GM23338 (cell line): Measurements from ENCODE around the gene AQP11. TPM values are rescaled to one million over a fixed set of nuclear protein-coding genes. Genes with fewer than 3 reads are reported as not detected.

Source experiments
- ATAC-seq: fragments of 200-7000 bp; cut with Tn5 transposase; 3 replicates; pipeline ENCODE4 v1.9.1; 2020
- DNase-seq: peaks from one replicate; pipeline ENCODE4 v3.0.0-alpha.2; 2015; ENCODE audit warnings: low spot score
- H2AFZ ChIP-seq: fragments of 200-600 bp; sonication (generic); 2 replicates; pipeline ENCODE4 v1.8.0; 2016; ENCODE audit warnings: antibody characterized with exemption, mild to moderate bottlenecking, moderate library complexity
- H3F3A ChIP-seq: fragments of 200-600 bp; sonication (generic); replicated peaks from 2 replicates; pipeline ENCODE4 v1.8.0; 2017; ENCODE audit warnings: antibody characterized with exemption, mixed run types, low read depth
- H3K27ac ChIP-seq: fragments of 200-600 bp; sonication (generic); 2 replicates; pipeline ENCODE4 v1.6.1; 2016; ENCODE audit warnings: low read depth
- H3K27me3 ChIP-seq: fragments of 200-600 bp; sonication (generic); 2 replicates; pipeline ENCODE4 v1.8.0; 2016; ENCODE audit warnings: mild to moderate bottlenecking, mixed run types, moderate library complexity; ENCODE audit not compliant: insufficient read depth
- H3K36me3 ChIP-seq: fragments of 200-600 bp; sonication (generic); 2 replicates; pipeline ENCODE4 v1.8.0; 2016; ENCODE audit warnings: mild to moderate bottlenecking; ENCODE audit not compliant: insufficient read depth
- H3K4me1 ChIP-seq: fragments of 200-600 bp; sonication (generic); 2 replicates; pipeline ENCODE4 v1.8.0; 2016; ENCODE audit warnings: mild to moderate bottlenecking, moderate library complexity; ENCODE audit not compliant: insufficient read depth
- H3K4me2 ChIP-seq: fragments of 200-600 bp; sonication (generic); 2 replicates; pipeline ENCODE4 v1.7.1; 2017; ENCODE audit warnings: mixed run types
- H3K4me3 ChIP-seq: fragments of 200-600 bp; sonication (generic); 2 replicates; pipeline ENCODE4 v1.6.1; 2016; ENCODE audit warnings: mixed run types
- H3K79me2 ChIP-seq: fragments of 200-600 bp; sonication (generic); replicated peaks from 2 replicates; pipeline ENCODE4 v1.8.0; 2017; ENCODE audit warnings: mild to moderate bottlenecking; ENCODE audit not compliant: insufficient read depth
- H3K9me2 ChIP-seq: fragments of 200-600 bp; sonication (generic); 2 replicates; pipeline ENCODE4 v1.8.0; 2017; ENCODE audit not compliant: insufficient read depth
- H4K20me1 ChIP-seq: fragments of 200-600 bp; sonication (generic); replicated peaks from 2 replicates; pipeline ENCODE4 v1.8.0; 2017; ENCODE audit warnings: mild to moderate bottlenecking; ENCODE audit not compliant: insufficient read depth
- H3K27ac Mint-ChIP-seq: 2 replicates; pipeline ENCODE4 v1.8.0; 2020; ENCODE audit warnings: inconsistent platforms, mild to moderate bottlenecking, moderate library complexity, mixed read lengths
- H3K27me3 Mint-ChIP-seq: 3 replicates; pipeline ENCODE4 v1.8.0; 2022; ENCODE audit warnings: low read depth, mild to moderate bottlenecking, moderate library complexity, mixed read lengths, inconsistent platforms; ENCODE audit not compliant: insufficient read depth, poor library complexity
- H3K36me3 Mint-ChIP-seq: 3 replicates; pipeline ENCODE4 v1.8.0; 2021; ENCODE audit warnings: low read depth, mild to moderate bottlenecking, inconsistent platforms, moderate library complexity, mixed read lengths
- H3K4me1 Mint-ChIP-seq: 3 replicates; pipeline ENCODE4 v1.8.0; 2020; ENCODE audit warnings: mild to moderate bottlenecking, inconsistent platforms, mixed read lengths
- H3K4me3 Mint-ChIP-seq: 3 replicates; pipeline ENCODE4 v1.8.0; 2021; ENCODE audit warnings: moderate library complexity, mild to moderate bottlenecking, inconsistent platforms, mixed read lengths
- H3K9me3 Mint-ChIP-seq: 3 replicates; pipeline ENCODE4 v1.8.0; 2020; ENCODE audit warnings: moderate library complexity, mild to moderate bottlenecking, inconsistent platforms, mixed read lengths
- CREB1 ChIP-seq: fragments of 250-450 bp; sonication (Bioruptor Pico); IDR thresholded peaks from 2 replicates; pipeline ENCODE4 v1.5.0; 2020; ENCODE audit warnings: low read depth, mild to moderate bottlenecking, moderate library complexity
- EZH2 ChIP-seq: fragments of 200-600 bp; sonication (generic); IDR thresholded peaks from one replicate; pipeline ENCODE4 v1.8.0; 2017; ENCODE audit warnings: antibody characterized with exemption, mild to moderate bottlenecking, low read depth; ENCODE audit not compliant: unreplicated experiment
- POLR2AphosphoS5 ChIP-seq: IDR thresholded peaks from 2 replicates; pipeline ENCODE4 v1.6.1; 2016; ENCODE audit warnings: antibody characterized with exemption, low read depth
- polyA plus RNA-seq: library from polyadenylated mRNA; unstranded; fragments of >200 nt; fragmentation: Nextera tagmentation; extraction: Ambion mirVana; gene quantifications from 2 replicates; pipeline ENCODE4 v1.2.1, GENCODE V29; 2016
- total RNA-seq: library from RNA; depleted of rRNA; stranded (reverse); fragments of >200 nt; shearing (Covaris generic); gene quantifications from 2 replicates; pipeline ENCODE4 v1.2.3, GENCODE V29; 2014
- TF ChIP-seq, protein P1 (sequence below), 2 experiments: fragments of 200-600 bp in 1 of 2; sonication (generic) in 1 of 2; conservative IDR thresholded peaks; 2 replicates each; pipeline versions ENCODE4 v1.5.1 to v1.6.1; 2016 to 2017; ENCODE audit warnings: antibody characterized with exemption in 2 of 2, low read depth in 2 of 2, mild to moderate bottlenecking in 2 of 2, moderate library complexity in 1 of 2
- TF ChIP-seq, protein P2 (sequence below): fragments of 250-450 bp; sonication (Bioruptor Pico); IDR thresholded peaks from 2 replicates; pipeline ENCODE4 v1.5.0; 2020; ENCODE audit warnings: mild to moderate bottlenecking, moderate library complexity

Gene AQP11
- total and polyA plus RNA-seq, 2 experiments from 2014 or later: 1.8 to 3.4 TPM

DNA sequence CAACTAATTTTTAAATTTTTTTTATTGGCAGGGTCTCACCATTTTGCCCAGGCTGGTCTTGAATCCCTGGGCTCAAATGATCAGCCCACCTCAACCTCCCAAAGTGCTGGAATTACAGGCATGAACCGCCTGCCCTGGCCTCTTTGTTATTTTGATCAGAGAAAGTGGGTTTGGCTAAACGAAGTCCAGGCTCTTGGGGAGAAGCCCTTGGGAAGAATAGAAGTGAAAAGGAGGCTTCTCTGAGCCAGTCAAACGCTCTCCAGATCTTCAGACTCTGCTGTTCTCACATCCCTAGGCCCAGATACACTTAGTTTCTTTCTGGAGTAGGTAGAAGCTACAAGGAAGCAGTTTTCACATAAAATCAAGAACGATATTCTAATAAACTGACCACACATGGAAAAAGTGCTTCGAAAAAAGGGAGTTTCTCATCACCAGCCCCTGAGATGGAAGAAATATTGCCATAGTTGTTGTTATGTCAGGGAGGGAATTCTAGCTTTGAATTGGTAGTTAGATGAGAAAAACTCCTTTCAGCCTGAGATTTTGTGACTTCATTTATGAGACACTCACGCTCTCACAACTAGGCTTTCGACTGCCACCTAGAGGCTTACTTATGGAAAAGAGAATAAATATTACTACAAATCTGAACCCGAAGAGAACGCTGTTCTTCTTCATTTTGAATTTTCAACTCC lies 41.7 kb upstream of the AQP11 start:
- peak; percentile 86 for DNase-seq
- H3K4me2 ChIP-seq: peak overlapping the region; percentile 48
- H3K36me3 Mint-ChIP-seq: no peaks in the 10 kb centered on the region
- H4K20me1 ChIP-seq: no peaks in the 10 kb centered on the region
- H3K27ac Mint-ChIP-seq: peak overlapping the region; percentile 94
- peaks cover 6% of the 10 kb centered on the region for H3K4me1 ChIP-seq
- H3K9me3 Mint-ChIP-seq: no peaks in the 10 kb centered on the region
- no peaks in the 10 kb centered on the region for H3K79me2 ChIP-seq
- no peak overlapping the region for H2AFZ ChIP-seq
- peaks cover 3% of the 10 kb centered on the region; the same call in 1 of the 2 replicates for H3K9me2 ChIP-seq
- H3K4me3 Mint-ChIP-seq: peak overlapping the region; percentile 48
- H3K27me3 Mint-ChIP-seq: peaks cover 2% of the 10 kb centered on the region
- no peaks in the 10 kb centered on the region; the same call in 1 of the 2 replicates for H3K36me3 ChIP-seq
- no peaks in the 10 kb centered on the region for H3F3A ChIP-seq
- H3K27ac ChIP-seq: peak overlapping the region; percentile 97
- H3K4me1 Mint-ChIP-seq: peaks cover 15% of the 10 kb centered on the region
- no peaks in the 10 kb centered on the region for H3K27me3 ChIP-seq
- TF ChIP-seq, protein P1, sequence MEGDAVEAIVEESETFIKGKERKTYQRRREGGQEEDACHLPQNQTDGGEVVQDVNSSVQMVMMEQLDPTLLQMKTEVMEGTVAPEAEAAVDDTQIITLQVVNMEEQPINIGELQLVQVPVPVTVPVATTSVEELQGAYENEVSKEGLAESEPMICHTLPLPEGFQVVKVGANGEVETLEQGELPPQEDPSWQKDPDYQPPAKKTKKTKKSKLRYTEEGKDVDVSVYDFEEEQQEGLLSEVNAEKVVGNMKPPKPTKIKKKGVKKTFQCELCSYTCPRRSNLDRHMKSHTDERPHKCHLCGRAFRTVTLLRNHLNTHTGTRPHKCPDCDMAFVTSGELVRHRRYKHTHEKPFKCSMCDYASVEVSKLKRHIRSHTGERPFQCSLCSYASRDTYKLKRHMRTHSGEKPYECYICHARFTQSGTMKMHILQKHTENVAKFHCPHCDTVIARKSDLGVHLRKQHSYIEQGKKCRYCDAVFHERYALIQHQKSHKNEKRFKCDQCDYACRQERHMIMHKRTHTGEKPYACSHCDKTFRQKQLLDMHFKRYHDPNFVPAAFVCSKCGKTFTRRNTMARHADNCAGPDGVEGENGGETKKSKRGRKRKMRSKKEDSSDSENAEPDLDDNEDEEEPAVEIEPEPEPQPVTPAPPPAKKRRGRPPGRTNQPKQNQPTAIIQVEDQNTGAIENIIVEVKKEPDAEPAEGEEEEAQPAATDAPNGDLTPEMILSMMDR (conservative IDR thresholded peaks at IDR 0.05; ENCODE audit: low read depth in 2 of 2): peak; percentile 75 to 89
- TF ChIP-seq, protein P2, sequence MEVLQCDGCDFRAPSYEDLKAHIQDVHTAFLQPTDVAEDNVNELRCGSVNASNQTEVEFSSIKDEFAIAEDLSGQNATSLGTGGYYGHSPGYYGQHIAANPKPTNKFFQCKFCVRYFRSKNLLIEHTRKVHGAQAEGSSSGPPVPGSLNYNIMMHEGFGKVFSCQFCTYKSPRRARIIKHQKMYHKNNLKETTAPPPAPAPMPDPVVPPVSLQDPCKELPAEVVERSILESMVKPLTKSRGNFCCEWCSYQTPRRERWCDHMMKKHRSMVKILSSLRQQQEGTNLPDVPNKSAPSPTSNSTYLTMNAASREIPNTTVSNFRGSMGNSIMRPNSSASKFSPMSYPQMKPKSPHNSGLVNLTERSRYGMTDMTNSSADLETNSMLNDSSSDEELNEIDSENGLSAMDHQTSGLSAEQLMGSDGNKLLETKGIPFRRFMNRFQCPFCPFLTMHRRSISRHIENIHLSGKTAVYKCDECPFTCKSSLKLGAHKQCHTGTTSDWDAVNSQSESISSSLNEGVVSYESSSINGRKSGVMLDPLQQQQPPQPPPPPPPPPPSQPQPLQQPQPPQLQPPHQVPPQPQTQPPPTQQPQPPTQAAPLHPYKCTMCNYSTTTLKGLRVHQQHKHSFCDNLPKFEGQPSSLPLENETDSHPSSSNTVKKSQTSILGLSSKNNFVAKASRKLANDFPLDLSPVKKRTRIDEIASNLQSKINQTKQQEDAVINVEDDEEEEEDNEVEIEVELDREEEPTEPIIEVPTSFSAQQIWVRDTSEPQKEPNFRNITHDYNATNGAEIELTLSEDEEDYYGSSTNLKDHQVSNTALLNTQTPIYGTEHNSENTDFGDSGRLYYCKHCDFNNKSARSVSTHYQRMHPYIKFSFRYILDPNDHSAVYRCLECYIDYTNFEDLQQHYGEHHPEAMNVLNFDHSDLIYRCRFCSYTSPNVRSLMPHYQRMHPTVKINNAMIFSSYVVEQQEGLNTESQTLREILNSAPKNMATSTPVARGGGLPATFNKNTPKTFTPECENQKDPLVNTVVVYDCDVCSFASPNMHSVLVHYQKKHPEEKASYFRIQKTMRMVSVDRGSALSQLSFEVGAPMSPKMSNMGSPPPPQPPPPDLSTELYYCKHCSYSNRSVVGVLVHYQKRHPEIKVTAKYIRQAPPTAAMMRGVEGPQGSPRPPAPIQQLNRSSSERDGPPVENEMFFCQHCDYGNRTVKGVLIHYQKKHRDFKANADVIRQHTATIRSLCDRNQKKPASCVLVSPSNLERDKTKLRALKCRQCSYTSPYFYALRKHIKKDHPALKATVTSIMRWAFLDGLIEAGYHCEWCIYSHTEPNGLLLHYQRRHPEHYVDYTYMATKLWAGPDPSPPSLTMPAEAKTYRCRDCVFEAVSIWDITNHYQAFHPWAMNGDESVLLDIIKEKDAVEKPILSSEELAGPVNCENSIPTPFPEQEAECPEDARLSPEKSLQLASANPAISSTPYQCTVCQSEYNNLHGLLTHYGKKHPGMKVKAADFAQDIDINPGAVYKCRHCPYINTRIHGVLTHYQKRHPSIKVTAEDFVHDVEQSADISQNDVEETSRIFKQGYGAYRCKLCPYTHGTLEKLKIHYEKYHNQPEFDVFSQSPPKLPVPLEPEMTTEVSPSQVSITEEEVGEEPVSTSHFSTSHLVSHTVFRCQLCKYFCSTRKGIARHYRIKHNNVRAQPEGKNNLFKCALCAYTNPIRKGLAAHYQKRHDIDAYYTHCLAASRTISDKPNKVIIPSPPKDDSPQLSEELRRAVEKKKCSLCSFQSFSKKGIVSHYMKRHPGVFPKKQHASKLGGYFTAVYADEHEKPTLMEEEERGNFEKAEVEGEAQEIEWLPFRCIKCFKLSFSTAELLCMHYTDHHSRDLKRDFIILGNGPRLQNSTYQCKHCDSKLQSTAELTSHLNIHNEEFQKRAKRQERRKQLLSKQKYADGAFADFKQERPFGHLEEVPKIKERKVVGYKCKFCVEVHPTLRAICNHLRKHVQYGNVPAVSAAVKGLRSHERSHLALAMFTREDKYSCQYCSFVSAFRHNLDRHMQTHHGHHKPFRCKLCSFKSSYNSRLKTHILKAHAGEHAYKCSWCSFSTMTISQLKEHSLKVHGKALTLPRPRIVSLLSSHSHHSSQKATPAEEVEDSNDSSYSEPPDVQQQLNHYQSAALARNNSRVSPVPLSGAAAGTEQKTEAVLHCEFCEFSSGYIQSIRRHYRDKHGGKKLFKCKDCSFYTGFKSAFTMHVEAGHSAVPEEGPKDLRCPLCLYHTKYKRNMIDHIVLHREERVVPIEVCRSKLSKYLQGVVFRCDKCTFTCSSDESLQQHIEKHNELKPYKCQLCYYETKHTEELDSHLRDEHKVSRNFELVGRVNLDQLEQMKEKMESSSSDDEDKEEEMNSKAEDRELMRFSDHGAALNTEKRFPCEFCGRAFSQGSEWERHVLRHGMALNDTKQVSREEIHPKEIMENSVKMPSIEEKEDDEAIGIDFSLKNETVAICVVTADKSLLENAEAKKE: peak; percentile 76; the same call in 1 of the 2 replicates
- TF ChIP-seq CREB1 (CRISPR knock-in tag) (no peak), EZH2 (no peak), POLR2AphosphoS5 (peak; percentile 19; the same call in 1 of the 2 replicates)
- peak overlapping the region; percentile 26 for H3K4me3 ChIP-seq
- peak; percentile 97 for ATAC-seq
